Measurements from ENCODE around the gene CNGA3. TPM values are rescaled to one million over a fixed set of nuclear protein-coding genes. Genes with fewer than 3 reads are reported as not detected.

The CNGA3 gene
- total RNA-seq, 1 experiment from 2014 or later, result not detected

- no peak overlapping the region for H3K23ac ChIP-seq (ENCODE audit: insufficient read length, low read depth, low read length)
- no peak overlapping the region for H3K56ac ChIP-seq (ENCODE audit: insufficient read length, low read depth, low read length)
- no peak overlapping the region for H2BK12ac ChIP-seq (ENCODE audit: insufficient read length, low read depth, low read length)
- H2BK120ac ChIP-seq (ENCODE audit: low read depth, low read length, poor library complexity, severe bottlenecking), result no peak overlapping the region
- H2AK5ac ChIP-seq (ENCODE audit: insufficient read length, low read length), result no peak overlapping the region
- H2BK20ac ChIP-seq (ENCODE audit: low read depth, low read length, poor library complexity, severe bottlenecking), result no peak overlapping the region
- no peaks in the 10 kb centered on the region for H3K4me1 ChIP-seq (ENCODE audit: insufficient read depth, low read length)
- H2BK15ac ChIP-seq (ENCODE audit: low read depth, low read length), result no peak overlapping the region
- Mint-ChIP-seq H3K9me3 (peaks cover 3 to 5% of the 10 kb centered on the region in 2 experiments; a peak in 3 of 5 replicates), H3K36me3 (ENCODE audit: insufficient read depth in 1 of 3, low read depth in 3 of 3) (peaks cover 0 to 4% (median 2%) of the 10 kb centered on the region in 3 experiments; a peak in 3 of 7 replicates), H3K4me1 (0 out of 4 replicates have a peak, but pooled peaks cover 0 to 3% of the 10 kb centered on the region in 2 experiments), H3K27ac (no peak overlapping the region), H3K4me3 (no peak overlapping the region), H3K27me3 (ENCODE audit: low read depth) (peaks cover 8% of the 10 kb centered on the region; the same call in 1 of the 2 replicates)
- H4K5ac ChIP-seq (ENCODE audit: insufficient read length, low read depth, low read length), result no peak overlapping the region
- no CpG with 5 or more reads among the region's 7 CpGs for WGBS (ENCODE audit: extremely low coverage, insufficient read length, low lambda C conversion rate)
- H3K79me1 ChIP-seq (ENCODE audit: insufficient read depth, low read depth, low read length, poor library complexity, severe bottlenecking), result no peaks in the 10 kb centered on the region
- no peaks in the 10 kb centered on the region for H3K23me2 ChIP-seq (ENCODE audit: insufficient read length, low read depth, low read length, poor library complexity, severe bottlenecking)
- TF ChIP-seq CTCF (conservative IDR thresholded peaks at IDR 0.05), result no peak
- no peak overlapping the region for H3T11ph ChIP-seq (ENCODE audit: low read length)
- H3K79me2 ChIP-seq (ENCODE audit: insufficient read depth, low read length), result no peaks in the 10 kb centered on the region
- no peaks in the 10 kb centered on the region for H4K20me1 ChIP-seq (ENCODE audit: control insufficient read depth, insufficient read depth, insufficient read length)
- H3K4ac ChIP-seq (ENCODE audit: low read depth, low read length), result no peak overlapping the region
- no peak overlapping the region for H3K27ac ChIP-seq (ENCODE audit: insufficient read length, low read depth, low read length)
- no peak overlapping the region for H3K18ac ChIP-seq (ENCODE audit: insufficient read length, low read depth, low read length)
- H3K14ac ChIP-seq (ENCODE audit: insufficient read depth, low read length), result no peak overlapping the region
- H3K4me2 ChIP-seq (ENCODE audit: insufficient read depth, insufficient read length, low read length), result no peak overlapping the region
- no peak overlapping the region for H2BK5ac ChIP-seq (ENCODE audit: insufficient read length, low read length)
- no peak overlapping the region for H4K91ac ChIP-seq (ENCODE audit: insufficient read length, low read depth, low read length)
- no peak overlapping the region for H4K8ac ChIP-seq (replicated peaks; ENCODE audit: insufficient read length, low read depth, low read length)
- H2AFZ ChIP-seq (ENCODE audit: low read length), result no peak overlapping the region
- no peaks in the 10 kb centered on the region for H3K27me3 ChIP-seq (ENCODE audit: insufficient read depth, low read length)
- no peak for DNase-seq
- H3K9me3 ChIP-seq (ENCODE audit: control insufficient read depth, low read depth, low read length), result no peaks in the 10 kb centered on the region
- H3K9ac ChIP-seq (ENCODE audit: extremely low read depth, insufficient read length, low read length), result no peak overlapping the region
These were observed 10.5 kb downstream of the CNGA3 start for GRCh38 chr2:98356729-98357128.
